Astrocyte of the cerebellum (primary cell): ENCODE data around the gene ANKRD44.
"Not testable (repeated sequence)": the region's sequence is repeated elsewhere in the genome, so short reads cannot be mapped to it uniquely, and the experiment has no call there.

Experiments
- DNase-seq: peaks from one replicate; pipeline ENCODE4 v3.0.0-alpha.2; 2011; ENCODE audit warnings: low read depth
- H3K4me3 ChIP-seq: 2 replicates; pipeline ENCODE4 v1.5.1; 2011; ENCODE audit warnings: mild to moderate bottlenecking, low read depth, low read length, moderate library complexity
- CTCF ChIP-seq: IDR thresholded peaks from 2 replicates; pipeline ENCODE4 v1.5.1; 2012; ENCODE audit warnings: low read length, low read depth, moderate library complexity, mild to moderate bottlenecking; ENCODE audit errors: missing control alignments
- in situ Hi-C: cut with HindIII; loops from 2 replicates; pipeline ENCODE4 v1.10.0; 2017; ENCODE audit warnings: low sequenced_read_pairs

ANKRD44 gene

GRCh38 chr2:197353393-197354168 lies 43.0 kb upstream of the ANKRD44 start:
- in situ Hi-C loops: no loop called here
- no peak for DNase-seq
- no peak for TF ChIP-seq CTCF
- no peak overlapping the region for H3K4me3 ChIP-seq

- no peak for DNase-seq
- in situ Hi-C loops: no loop called here
- TF ChIP-seq CTCF: no peak
- H3K4me3 ChIP-seq: no peak overlapping the region
These were observed 39.1 kb upstream of the ANKRD44 start for GRCh38 chr2:197349699-197350098.

- DNase-seq: no peak
- in situ Hi-C loops: no loop called here
- no peak overlapping the region for H3K4me3 ChIP-seq
- no peak for TF ChIP-seq CTCF
These were observed 38.3 kb upstream of the ANKRD44 start for GRCh38 chr2:197348721-197349360.

GRCh38 chr2:197345846-197346370 lies 35.3 kb upstream of the ANKRD44 start:
- in situ Hi-C loops: no loop called here
- H3K4me3 ChIP-seq: no peak overlapping the region
- DNase-seq: no peak
- no peak for TF ChIP-seq CTCF

GRCh38 chr2:197343968-197344367 lies 33.4 kb upstream of the ANKRD44 start:
- H3K4me3 ChIP-seq, in situ Hi-C loops, DNase-seq: not testable (repeated sequence)

GRCh38 chr2:197340591-197340990 lies 30.0 kb upstream of the ANKRD44 start:
- no peak overlapping the region for H3K4me3 ChIP-seq
- in situ Hi-C loops: no loop called here
- TF ChIP-seq CTCF: no peak
- no peak for DNase-seq
